Measurements from ENCODE around the gene NRTN.
"Not testable (repeated sequence)": the region's sequence is repeated elsewhere in the genome, so short reads cannot be mapped to it uniquely, and the experiment has no call there.

Gene NRTN

DNA sequence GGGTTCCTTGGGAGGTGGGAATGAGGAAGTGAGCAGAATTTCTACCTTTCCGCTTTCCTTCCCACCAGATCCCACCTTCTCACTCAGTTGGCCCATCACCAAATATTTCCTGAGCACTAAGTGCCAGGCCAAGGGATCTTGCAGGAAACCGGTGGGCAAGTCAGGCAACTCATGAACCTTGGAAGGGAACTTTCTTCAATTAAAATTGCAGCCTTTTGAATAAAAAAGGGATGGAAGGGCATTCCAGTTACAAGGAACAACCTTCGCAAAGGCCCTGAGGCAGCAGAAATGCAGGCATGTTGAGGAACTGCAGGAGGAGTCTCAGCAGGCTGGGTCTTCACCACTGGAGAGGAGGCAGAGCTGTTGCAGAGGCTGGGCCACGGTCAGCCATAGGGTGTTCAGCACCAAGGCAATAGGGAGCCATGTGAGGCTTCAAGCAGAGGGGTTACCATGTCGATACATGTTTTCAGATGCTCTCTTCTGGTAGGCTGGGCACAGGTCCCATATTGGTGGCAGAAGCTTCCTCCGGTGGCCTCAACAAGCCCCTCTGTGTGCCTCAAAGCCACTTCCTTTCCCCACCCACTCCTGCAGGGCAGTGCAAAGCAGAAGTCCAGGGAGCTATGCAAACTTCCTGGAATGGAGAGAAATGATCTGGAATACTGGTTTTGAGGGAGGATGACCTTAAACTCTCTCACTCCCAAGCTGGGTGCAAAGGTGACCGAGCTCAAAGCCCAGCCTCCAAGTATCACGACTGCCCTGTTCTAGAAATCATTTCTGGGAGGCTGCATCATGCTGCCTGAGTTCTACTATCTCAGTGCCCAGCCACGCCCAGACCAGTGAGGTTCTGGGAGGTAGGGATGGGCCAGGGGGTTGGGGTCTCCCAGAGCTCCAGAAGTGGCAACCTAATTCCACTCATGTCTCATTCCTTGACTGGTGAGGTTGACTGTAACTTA lies 34.5 kb downstream of the NRTN start, which contains the start of gene FUT6:
Gene FUT6, minus strand, starts transcription at position 638 of the 953 bp plus-strand sequence. CDS start 7,135 bp downstream, outside the sequence.
- DNase-seq, result no peak

DNA sequence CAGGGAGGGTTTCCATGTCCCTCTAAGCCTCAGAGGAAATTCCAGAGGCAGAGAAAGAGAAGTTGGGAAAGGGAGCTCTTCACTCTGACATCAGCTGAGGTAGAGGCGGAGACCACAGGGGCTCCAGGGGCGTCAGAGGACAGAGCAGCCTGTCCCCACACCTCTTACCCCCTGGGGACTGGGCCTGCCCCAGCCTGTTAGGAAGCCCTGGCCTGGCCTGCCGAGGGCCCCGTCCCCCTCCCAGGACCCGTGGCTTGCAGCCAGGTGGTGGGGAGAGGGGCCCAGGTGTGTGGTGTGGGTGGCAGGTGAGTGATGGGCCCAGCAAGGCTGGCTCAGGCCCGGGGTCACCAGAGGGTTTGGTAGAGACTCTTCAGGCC lies 36.9 kb downstream of the NRTN start:
- not testable (repeated sequence) for DNase-seq

DNA sequence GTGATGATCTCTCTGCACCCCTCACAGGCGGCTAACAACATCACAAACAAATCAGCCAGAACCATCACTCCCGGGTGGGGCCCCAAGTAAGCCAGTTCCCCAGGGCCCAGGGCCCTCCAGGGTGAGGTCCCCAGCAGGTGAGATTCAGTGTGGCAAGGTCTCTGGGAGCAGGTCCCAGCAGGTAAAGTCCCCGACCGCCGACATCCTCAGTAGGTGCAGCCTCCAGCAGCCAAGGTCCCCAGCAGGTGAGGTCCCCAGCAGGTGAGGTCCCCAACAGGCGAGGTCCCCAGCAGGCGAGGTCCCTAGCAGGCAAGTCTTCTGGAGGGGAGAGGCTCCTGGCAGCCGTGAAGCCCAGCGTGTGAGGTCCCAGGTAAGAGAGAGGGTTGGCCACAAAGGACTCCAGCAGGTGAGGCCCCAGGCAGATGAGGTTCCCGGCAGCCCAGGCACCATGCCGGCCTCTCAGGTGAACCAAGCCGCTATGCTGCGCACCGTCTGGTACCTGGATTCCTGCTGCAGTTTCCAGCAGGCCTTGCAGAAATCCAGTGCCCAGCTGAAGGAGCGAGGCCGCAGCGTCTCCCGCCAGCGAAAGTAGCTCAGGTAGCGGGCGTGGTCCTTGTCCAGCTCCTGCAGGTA lies 38.5 kb downstream of the NRTN start:
- no peak for DNase-seq

DNA sequence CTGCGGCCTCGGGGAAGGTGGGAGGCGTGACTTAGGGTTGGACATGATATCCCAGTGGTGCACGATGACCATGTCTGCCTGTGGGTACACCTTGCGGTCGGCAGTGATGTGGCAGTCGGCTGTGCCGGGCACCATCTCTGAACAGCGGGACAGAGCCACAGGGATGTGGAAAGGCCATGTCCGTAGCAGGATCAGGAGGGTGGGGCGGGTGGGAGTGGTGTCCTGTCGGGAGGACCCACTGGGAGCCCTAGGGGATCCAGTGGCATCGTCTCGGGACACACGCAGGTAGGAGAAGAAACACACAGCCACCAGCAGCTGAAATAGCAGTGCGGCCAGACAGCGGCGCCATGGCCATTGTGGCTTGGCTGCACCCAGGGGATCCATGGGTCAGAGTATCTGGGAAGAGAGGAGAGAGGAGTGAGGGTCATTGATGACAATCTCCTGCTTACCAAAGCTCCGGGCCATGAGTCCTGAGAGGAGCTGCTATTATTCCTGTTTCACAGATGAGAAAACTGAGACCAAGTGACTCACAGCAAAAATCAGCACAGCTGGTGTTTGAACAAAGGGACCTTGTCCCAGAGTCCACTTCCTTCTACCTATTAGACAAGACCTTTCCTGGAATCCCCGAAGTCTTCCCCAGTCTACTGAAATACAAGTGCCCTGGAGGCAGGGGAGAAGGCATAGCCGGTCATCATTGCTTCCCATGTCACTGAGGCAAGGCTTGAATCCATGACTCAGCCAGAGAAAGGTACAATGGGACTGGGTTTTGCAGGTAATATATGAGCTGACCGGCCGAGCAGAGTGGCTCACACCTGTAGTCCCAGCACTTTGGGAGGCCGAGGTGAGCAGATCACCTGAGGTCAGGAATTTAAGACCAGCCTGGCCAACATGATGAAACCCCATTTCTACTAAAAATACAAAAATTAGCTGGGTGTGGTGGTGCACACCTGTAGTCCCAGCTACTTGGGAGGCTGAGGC lies 39.9 kb downstream of the NRTN start:
- no peak for DNase-seq

DNA sequence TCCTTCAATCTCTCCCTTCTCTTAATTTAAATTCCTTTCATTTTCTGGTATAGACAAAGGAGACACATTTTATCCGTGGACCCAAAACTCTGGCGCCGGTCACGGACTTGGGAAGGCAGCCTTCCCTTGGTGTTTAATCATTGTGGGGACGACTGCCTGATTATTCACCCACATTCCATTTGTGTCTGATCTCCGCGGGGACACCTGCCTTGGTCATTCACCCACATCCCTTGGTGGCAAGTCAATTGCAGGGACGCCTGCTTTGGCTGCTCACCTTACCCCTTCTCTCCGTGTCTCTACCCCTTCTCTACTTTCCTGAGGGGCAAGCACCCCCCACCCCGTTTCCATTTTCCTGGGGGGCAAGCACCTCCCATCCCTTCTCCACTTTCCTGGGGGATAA lies 43.0 kb downstream of the NRTN start:
- DNase-seq, result not testable (repeated sequence)

DNA sequence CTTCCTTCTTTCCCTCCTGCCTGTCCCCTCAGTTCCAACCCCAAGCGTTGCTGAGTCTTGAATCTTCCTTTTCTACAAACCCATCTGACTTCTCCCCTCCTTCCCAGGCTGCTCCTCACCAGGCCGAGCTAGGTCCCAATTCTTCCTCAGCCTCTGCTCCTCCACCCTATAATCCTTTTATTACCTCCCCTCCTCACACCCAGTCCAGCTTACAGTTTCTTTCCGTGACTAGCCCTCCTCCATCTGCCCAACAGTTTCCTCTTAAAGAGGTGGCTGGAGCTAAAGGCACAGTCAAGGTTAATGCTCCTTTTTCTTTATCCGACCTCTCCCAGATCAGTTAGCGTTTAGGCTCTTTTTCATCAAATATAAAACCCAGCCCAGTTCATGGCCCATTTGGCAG lies 43.8 kb downstream of the NRTN start:
- DNase-seq, result not testable (repeated sequence)

DNA sequence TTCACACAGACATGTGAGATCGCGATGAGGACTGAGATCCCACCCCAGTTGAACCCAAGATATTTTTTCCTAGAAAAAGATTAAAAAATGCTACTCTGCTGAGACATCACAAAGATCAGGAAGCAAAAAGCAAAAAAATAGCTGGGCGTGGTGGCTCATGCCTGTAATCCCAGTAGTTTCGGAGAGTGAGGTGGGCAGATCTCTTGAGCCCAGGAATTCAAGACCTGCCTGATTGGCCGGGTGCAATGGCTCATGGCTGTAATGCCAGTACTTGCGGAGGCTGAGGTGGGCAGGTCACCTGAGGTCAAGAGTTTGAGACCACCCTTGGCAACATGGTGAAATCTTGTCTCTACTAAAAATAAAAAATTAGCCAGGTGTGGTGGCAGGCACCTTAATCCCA lies 45.3 kb downstream of the NRTN start:
- no peak for DNase-seq

DNA sequence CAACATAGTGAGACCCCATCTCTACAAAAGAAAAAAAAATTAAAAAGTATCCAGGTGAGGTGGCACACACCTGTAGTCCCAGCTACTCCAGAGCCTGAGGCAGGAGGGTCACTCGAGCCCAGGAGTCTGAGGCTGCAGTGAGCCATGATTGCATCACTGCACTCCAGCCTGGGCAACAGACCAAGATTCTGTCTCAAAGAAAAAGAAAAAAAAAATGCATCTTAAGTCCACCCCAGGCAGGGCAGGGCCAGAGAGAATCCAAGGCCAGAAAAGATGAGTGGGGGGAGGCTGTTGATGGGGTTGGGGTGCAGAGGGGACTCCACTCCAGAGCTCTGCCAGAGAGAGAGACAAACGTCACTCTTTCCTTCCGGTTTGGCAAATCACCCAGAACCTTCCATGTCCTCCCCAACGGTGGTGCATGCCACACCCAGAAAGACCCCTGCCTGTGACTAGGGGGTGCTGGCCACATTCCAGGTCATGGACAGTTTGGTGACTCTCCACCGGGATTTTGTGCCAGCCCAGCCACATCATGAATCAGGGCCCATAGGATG lies 46.0 kb downstream of the NRTN start:
- no peak for DNase-seq

DNA sequence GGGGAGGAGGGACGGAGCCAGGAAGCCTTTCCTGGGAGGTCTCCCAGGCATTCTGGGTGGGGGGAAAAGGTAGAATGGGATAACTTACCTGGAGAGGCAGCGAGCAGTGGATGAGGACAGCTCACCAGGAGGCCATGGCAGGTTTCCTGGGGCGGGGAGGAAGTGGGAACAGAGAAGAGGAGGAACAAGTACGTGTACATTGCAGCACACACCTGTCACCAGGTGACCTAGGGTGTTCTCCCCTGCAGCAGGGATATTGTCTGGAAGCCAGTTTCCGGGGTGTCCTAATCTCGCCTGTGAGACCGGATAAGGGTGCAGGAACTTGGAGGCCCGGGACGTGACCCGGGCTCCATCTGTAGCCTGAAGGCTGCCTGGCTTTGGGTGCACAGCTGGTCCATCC lies 46.4 kb downstream of the NRTN start, which contains the start of gene FUT3:
Gene FUT3, minus strand, starts transcription at position 148 of the 400 bp plus-strand sequence.
- no peak for DNase-seq

DNA sequence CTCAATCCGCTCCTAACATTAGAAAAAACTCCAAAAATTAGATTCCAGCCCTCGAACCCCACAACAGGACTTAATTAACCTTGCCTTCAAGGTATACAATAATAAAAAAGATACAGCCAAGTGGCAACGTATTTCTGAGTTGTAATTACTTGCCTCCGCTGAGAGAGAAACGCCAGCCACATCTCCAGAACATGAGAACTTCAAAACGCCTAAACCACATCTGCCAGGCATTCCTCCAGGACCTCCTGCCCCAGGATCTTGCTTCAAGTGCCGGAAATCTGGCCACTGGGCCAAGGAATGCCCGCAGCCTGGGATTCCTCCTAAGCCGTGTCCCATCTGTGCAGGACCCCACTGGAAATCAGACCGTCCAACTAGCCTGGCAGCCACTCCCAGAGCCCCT lies 49.3 kb downstream of the NRTN start:
- not testable (repeated sequence) for DNase-seq

DNA sequence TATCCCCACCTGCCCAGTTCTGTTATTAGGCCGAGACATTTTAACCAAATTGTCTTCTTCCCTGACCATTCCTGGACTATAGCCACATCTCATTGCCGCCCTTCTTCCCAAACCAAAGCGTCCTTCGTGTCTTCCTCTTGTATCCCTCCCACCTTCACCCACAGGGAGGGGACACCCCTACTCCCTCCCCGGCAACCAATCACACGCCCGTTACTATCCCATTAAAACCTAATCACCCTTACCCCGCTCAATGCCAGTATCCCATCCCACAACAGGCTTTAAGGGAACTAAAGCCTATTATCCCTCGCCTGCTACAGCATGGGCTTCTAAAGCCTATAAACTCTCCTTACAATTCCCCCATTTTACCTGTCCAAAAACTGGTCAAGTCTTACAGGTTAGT lies 50.3 kb downstream of the NRTN start:
- DNase-seq, result not testable (repeated sequence)

DNA sequence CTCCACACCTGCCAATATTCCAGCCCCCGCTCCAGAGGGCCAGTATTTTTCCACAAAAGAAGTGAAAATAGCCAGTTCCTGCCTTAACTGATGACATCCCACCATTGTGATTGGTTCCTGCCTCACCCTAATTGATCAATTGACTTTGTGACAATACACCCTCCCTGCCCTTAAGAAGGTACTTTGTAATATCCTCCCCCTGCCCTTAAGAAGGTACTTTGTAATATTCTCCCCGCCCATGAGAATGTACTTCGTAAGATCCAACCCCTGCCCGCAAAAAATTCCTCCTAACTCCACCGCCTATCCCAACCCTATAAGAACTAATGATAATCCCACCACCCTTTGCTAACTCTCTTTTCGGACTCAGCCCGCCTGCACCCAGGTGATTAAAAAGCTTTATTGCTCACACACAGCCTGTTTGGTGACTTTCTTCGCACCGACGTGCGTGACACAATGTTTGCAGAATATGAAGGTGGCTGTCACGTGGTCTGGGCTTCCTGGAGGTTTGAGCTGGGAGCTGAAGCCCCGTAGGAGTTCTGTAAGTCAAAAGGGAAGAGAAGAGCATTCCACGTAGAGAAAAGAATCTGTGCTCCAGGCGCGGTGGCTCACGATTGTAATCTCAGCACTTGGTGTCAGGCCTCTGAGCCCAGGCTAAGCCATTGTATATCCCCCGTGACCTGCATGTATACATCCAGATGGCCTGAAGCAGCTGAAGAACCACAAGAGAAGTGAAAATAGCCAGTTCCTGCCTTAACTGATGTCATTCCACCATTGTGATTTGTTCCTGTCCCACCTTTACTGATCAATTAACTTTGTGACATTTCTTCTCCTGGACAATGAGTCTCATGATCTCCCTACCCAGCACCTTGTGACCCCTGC lies 52.6 kb downstream of the NRTN start:
- DNase-seq, result no peak

DNA sequence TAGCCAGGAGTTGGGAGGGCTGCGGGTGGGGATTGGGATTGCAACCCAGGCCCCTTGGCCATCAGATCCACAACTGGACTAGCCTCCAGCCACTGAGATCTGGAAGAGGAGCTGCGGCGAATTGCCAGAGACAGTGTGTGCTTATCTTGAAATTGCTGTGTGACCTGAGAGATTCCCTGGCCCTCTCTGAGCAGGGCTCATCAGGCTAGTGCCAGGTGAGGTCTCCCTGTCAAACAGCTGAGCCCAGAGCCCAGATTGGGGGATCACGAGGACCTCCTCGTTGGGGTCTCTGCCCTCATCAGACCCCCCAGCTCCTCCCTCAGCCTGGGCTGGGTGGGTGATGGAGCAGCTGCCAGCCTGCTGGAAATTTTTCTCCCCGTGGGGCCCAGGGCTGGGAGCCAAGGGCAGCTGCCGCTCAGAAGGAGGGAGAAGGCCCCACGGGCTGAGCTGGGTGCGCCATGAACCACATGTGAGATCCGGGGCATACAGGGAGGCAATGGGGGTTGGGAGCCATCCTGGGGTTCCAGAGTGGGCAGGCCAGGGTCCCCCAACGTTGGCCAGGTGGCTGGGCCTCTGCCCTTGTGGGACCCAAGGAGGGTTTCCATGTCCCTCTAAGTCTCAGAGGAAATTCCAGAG lies 58.3 kb downstream of the NRTN start:
- DNase-seq, result no peak

DNA sequence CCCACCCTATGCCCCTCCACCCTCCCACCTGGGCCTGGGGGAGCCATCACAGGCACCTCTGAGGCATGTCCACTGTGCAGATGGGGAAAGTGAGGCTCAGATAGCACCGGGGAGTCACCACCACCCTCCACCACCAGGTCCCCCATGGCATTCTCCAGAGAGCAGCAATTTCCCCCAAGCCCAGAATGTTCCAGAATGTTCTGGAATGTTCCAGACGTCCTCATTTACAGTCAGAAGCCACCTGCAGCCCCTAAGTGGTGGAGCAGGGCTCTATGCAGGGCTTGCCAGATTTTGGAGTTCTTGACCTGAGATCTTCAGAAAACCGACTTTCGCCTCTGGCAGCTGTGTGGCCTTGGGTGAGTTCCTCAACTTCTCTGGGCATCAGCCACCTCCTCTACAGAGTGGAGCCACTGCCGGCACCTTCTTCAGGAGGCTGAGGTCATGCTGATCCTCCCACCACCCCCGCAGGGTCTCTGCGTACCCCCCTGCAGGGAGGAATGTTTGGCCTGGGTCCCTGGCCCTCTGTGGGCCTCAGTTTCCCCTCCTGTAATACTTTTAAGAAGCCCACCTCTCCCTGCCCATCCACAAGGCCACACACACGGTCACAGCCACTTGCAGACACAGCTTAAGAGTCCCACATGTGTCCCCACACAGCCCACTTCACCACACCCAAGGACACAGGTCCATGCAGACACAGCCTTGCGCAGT lies 59.3 kb downstream of the NRTN start:
- no peak for DNase-seq

DNA sequence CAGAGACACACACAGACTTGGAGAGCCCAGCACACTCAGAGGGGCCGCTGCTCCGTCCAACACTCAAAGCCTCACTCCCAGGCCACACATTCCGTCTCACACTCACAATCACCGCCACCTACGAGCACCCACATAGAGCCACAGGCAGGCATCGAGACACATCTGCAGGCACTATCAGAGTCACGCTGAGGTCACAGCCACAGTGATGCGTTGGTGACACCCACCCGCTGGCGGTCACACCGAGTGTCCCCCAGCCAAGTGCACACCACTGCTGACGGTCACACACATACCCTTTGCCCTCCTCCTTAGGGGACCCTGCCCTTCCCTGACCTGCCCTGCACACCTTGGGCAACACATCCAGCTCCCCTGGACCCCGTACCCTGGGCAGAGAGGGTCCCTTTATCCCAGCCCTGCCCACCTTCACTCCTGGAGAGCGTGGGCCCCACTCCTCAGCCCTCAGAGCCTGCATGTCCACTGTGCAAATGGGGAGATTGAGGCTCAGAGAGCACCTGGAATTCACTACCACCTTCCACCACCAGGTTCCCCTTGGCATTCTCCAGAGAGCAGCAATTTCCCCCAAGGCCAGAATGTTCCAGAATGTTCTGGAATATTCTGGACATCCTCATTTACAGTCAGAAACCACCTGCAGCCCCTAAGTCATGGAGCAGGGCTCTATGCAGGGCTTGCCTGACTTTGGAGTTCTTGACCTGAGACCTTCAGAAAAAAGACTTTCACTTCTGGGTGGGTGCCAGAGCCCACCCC lies 60.0 kb downstream of the NRTN start:
- DNase-seq, result no peak

DNA sequence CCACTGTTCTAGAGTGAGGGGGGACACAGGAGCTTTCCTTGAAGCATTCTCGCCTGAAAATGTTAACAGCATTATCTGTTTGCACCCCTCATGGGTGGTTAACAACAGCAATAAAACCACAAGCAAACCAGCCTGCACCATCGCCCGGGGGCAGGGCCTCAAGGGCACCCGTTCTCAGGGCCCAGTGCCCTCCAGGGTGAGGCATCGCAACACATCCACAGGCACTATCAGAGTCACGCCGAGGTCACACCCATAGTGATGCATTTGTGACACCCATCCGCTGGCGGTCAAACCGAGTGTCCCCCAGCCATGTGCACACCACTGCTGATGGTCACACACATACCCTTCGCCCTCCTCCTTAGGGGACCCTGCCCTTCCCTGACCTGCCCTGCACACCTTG lies 60.9 kb downstream of the NRTN start:
- no peak for DNase-seq

DNA sequence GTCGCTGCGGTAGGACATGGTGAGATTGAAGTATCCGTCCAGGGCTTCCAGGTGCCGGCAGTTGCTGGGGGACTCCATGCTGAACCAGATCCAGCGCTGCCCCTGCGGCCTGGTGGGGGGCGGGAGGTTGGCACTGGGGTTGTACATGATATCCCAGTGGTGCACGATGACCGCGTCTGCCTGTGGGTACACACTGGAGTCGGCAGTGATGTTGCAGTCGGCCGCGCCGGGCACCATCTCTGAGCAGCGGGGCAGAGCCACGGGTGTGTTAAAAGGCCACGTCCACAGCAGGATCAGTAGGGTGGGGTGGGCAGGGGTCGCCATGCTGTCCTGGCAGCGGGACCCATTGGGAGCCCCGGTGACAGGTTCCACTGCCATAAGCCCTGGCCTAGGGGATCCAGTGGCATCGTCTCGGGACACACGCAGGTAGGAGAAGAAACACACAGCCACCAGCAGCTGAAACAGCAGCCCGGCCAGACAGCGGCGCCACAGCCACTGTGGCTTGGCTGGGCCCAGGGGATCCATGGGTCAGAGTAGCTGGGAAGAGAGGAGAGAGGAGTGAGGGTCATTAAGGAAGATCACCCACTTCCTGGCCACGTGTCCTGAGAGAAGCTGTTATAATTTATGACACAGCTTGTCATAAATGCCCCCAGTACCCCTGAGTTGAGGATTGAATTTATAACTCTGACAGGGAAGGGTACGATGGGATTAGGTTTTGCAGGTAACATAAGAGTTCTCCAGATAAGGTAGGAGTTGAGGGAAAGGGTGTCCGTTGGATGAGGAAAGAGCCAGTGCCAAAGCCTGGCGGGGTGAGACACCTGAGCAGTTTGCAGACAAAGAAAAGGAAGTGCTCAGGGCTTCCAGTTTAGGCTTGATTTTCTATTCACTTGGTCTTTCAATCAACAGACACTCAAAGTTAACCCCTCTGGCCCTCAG lies 62.6 kb downstream of the NRTN start:
- DNase-seq, result no peak

DNA sequence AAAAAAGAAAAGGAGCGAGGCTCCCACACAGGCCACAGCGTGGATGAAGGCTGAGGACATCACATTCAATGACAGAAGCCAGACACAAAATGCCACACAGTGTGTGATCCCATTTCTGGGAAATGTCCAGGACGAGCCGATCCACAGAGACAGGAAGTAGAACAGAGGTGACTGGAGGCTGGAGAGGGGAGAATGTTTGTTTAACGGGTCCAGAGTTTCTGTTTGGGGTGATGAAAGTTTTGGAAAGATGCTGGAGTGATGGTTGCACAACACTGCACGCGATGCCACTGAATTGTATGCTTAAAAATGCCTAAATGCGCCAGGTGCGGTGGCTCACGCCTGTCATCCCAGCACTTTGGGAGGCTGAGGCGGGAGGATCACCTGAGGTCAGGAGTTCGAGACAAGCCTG lies 66.1 kb downstream of the NRTN start:
- DNase-seq, result no peak

Data from NCI-H748 treated with DMSO at 0.1 percent for 48 hours (cell line).